Measurements from ENCODE around the gene CFAP97.
A peak's percentile ranks its signal among the peaks of the same experiment; 100 is the strongest.

CFAP97 gene

DNA sequence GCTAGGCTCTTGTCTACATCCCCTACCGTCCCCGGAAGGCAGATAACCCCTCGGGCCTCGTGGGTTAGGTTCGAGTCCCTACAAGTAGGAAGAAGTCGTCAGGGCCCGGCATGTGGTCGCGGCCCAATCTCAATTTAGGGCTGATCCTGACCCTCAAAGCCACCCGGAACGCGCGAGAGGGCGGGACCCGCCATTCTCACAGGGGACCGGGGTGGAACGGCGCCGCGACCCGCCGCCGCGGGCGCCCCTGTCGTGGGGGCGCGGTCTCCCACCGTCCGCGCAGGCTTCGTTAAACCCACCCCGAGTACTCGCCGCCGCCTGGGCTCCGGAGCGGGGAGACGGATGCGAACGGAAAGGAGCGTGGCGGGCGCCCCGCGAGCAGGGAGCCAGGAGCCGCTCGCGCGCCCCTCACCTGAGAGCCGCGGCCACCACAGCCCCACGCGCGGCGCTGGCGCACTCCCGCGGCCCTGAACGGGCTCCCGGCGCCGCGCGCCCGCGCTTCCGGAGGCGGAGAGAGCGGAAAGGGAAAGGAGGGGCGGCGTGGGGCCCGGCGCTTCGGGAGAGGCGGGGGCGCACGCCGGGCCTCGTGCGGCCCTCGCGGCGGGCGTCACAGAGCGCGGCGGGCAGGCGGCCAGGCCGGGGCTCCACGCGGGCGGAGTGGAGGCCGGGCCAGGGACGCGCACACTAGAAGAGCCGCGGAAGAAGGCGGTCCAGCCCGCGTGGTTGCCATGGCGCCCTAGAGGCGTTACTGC is at the start of gene CFAP97:
CFAP97 (minus strand) TSS at position 515 of the 752 bp plus-strand sequence. CDS start 12,804 bp downstream, outside the sequence.
- DNase-seq, result peak; percentile 84
- Histone ChIP-seq H3K79me2 (ENCODE audit: low read length) (peaks cover 29% of the 10 kb centered on the region), H2AFZ (ENCODE audit: low read length) (peak within 1 kb of the TSS; percentile 36), H3K4me1 (ENCODE audit: low read length) (peaks cover 12% of the 10 kb centered on the region), H3K4me2 (ENCODE audit: low read depth, low read length) (peak within 1 kb of the TSS; percentile 91), H3K9ac (ENCODE audit: low read length) (peak within 1 kb of the TSS; percentile 88), H3K9me3 (replicated peaks; ENCODE audit: insufficient read depth, low read length) (no peaks in the 10 kb centered on the region), H3F3A (ENCODE audit: insufficient read depth, low read length) (peaks cover 22% of the 10 kb centered on the region), H3K4me3 (ENCODE audit: low read length) (peak within 1 kb of the TSS; percentile 78), H3K27ac (ENCODE audit: low read length) (peak within 1 kb of the TSS; percentile 70), H3K36me3 (replicated peaks; ENCODE audit: insufficient read depth, low read length) (no peaks in the 10 kb centered on the region), H4K20me1 (ENCODE audit: insufficient read depth, low read length) (no peaks in the 10 kb centered on the region), H3K27me3 (replicated peaks; ENCODE audit: insufficient read depth, low read length) (no peaks in the 10 kb centered on the region), H3K9me2 (replicated peaks; ENCODE audit: insufficient read depth, low read length) (no peaks in the 10 kb centered on the region)
- TF ChIP-seq EZH2phosphoT487 (IDR thresholded peaks at IDR 0.05; ENCODE audit: low read length) (no peak), EZH2 (optimal IDR thresholded peaks at IDR 0.05; ENCODE audit: low read depth, low read length) (no peak)
- TF ChIP-seq, protein P1, sequence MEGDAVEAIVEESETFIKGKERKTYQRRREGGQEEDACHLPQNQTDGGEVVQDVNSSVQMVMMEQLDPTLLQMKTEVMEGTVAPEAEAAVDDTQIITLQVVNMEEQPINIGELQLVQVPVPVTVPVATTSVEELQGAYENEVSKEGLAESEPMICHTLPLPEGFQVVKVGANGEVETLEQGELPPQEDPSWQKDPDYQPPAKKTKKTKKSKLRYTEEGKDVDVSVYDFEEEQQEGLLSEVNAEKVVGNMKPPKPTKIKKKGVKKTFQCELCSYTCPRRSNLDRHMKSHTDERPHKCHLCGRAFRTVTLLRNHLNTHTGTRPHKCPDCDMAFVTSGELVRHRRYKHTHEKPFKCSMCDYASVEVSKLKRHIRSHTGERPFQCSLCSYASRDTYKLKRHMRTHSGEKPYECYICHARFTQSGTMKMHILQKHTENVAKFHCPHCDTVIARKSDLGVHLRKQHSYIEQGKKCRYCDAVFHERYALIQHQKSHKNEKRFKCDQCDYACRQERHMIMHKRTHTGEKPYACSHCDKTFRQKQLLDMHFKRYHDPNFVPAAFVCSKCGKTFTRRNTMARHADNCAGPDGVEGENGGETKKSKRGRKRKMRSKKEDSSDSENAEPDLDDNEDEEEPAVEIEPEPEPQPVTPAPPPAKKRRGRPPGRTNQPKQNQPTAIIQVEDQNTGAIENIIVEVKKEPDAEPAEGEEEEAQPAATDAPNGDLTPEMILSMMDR (IDR thresholded peaks at IDR 0.05; ENCODE audit: low read length), result no peak

DNA sequence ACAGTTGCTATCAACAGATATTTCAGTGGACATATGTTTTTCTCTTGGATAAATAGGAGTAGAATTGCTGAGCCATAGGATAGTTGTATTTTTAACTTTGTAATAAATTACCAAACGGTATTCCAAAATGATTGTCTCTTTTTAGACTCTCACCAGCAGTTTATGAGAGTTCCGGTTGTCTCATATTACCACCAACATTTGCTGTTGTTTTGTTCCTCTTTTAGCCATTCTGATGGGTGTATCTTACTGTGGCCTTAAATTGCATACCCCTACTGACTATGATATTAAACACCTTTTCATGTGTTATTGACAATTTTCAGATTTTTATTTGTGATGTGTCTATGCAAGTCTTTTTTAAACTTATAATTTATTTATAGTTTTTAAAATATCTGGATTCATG is 45.3 kb upstream of the CFAP97 start:
- Histone ChIP-seq H3K27me3 (replicated peaks; ENCODE audit: insufficient read depth, low read length) (no peaks in the 10 kb centered on the region), H3K9me3 (replicated peaks; ENCODE audit: insufficient read depth, low read length) (no peaks in the 10 kb centered on the region), H3K4me2 (ENCODE audit: low read depth, low read length) (no peak overlapping the region), H3K79me2 (ENCODE audit: low read length) (peaks cover 76% of the 10 kb centered on the region), H3K36me3 (replicated peaks; ENCODE audit: insufficient read depth, low read length) (0 out of 2 replicates have a peak, but pooled peaks cover 3% of the 10 kb centered on the region), H3F3A (ENCODE audit: insufficient read depth, low read length) (no peaks in the 10 kb centered on the region), H3K4me3 (ENCODE audit: low read length) (no peak overlapping the region), H3K27ac (ENCODE audit: low read length) (no peak overlapping the region), H3K9me2 (replicated peaks; ENCODE audit: insufficient read depth, low read length) (no peaks in the 10 kb centered on the region), H3K9ac (ENCODE audit: low read length) (no peak overlapping the region), H2AFZ (ENCODE audit: low read length) (no peak overlapping the region), H3K4me1 (ENCODE audit: low read length) (peaks cover 16% of the 10 kb centered on the region), H4K20me1 (ENCODE audit: insufficient read depth, low read length) (no peaks in the 10 kb centered on the region)
- TF ChIP-seq, protein P1 (IDR thresholded peaks at IDR 0.05; ENCODE audit: low read length), result no peak
- no peak for TF ChIP-seq EZH2phosphoT487 (IDR thresholded peaks at IDR 0.05; ENCODE audit: low read length)
- no peak for TF ChIP-seq EZH2 (optimal IDR thresholded peaks at IDR 0.05; ENCODE audit: low read depth, low read length)
- no peak for DNase-seq

DNA sequence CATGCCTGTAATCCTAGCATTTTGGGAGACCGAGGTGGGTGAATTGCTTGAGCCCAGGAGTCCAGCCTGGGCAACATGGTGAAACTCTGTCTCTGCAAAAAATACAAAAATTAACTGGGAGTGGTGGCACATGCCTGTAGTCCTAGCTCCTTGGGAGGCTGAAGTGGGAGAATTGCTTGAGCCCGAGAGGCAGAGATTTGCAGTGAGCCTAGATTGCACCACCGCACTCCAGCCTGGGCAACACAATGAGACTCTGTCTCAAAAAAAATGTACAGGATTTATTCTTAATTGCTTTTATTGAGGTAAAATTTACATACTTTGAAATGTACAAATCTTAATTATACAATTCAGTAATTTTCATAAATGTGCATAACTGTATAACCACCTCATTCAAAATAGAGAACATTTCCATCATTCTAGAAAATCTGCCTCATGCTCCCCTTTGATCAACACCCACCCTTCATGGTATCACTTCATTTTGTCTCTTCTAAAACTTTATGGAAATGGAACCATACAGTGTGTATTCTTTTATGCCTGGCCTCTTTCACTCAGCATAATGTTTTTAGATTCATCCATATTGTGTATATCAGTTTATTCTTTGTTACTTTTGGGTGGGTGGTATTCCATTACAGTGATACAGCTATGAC is 44.7 kb upstream of the CFAP97 start:
- Histone ChIP-seq H3K9me2 (replicated peaks; ENCODE audit: insufficient read depth, low read length) (no peaks in the 10 kb centered on the region), H3K79me2 (ENCODE audit: low read length) (peaks cover 76% of the 10 kb centered on the region), H3K9me3 (replicated peaks; ENCODE audit: insufficient read depth, low read length) (no peaks in the 10 kb centered on the region), H3K36me3 (replicated peaks; ENCODE audit: insufficient read depth, low read length) (0 out of 2 replicates have a peak, but pooled peaks cover 3% of the 10 kb centered on the region), H3K4me3 (ENCODE audit: low read length) (no peak overlapping the region), H3K4me1 (ENCODE audit: low read length) (peaks cover 16% of the 10 kb centered on the region), H4K20me1 (ENCODE audit: insufficient read depth, low read length) (no peaks in the 10 kb centered on the region), H3K9ac (ENCODE audit: low read length) (no peak overlapping the region), H3F3A (ENCODE audit: insufficient read depth, low read length) (no peaks in the 10 kb centered on the region), H3K27me3 (replicated peaks; ENCODE audit: insufficient read depth, low read length) (no peaks in the 10 kb centered on the region), H2AFZ (ENCODE audit: low read length) (no peak overlapping the region), H3K4me2 (ENCODE audit: low read depth, low read length) (no peak overlapping the region), H3K27ac (ENCODE audit: low read length) (no peak overlapping the region)
- TF ChIP-seq EZH2phosphoT487 (IDR thresholded peaks at IDR 0.05; ENCODE audit: low read length), result no peak
- TF ChIP-seq, protein P1 (IDR thresholded peaks at IDR 0.05; ENCODE audit: low read length), result no peak
- no peak for DNase-seq
